Neuronal stem cell (in vitro differentiated cells): ENCODE data around the gene TOPBP1.
"Not testable (repeated sequence)": the region's sequence is repeated elsewhere in the genome, so short reads cannot be mapped to it uniquely, and the experiment has no call there.

Source experiments
- DNase-seq: peaks from one replicate; pipeline ENCODE4 v3.0.0-alpha.2; 2013; ENCODE audit warnings: low spot score
- H2AFZ ChIP-seq: one replicate; pipeline ENCODE4 v1.6.1; 2013; ENCODE audit warnings: mild to moderate bottlenecking, low read length, inconsistent platforms
- H2AK5ac ChIP-seq: 2 replicates; pipeline ENCODE4 v1.6.1; 2013; ENCODE audit warnings: low read depth, mild to moderate bottlenecking, inconsistent platforms, low read length, moderate library complexity, mixed read lengths
- H2BK120ac ChIP-seq: 2 replicates; pipeline ENCODE4 v1.6.1; 2013; ENCODE audit warnings: low read depth, mild to moderate bottlenecking, inconsistent platforms, low read length, moderate library complexity, mixed read lengths
- H2BK12ac ChIP-seq: one replicate; pipeline ENCODE4 v1.6.1; 2013; ENCODE audit warnings: low read length, inconsistent platforms
- H2BK15ac ChIP-seq: 2 replicates; pipeline ENCODE4 v1.6.1; 2013; ENCODE audit warnings: mild to moderate bottlenecking, low read length, inconsistent platforms, mixed read lengths
- H2BK5ac ChIP-seq: one replicate; pipeline ENCODE4 v1.6.1; 2013; ENCODE audit warnings: inconsistent platforms, mild to moderate bottlenecking, low read length, moderate library complexity
- H3K14ac ChIP-seq: one replicate; pipeline ENCODE4 v1.6.1; 2013; ENCODE audit warnings: low read length, inconsistent platforms
- H3K18ac ChIP-seq: 2 replicates; pipeline ENCODE4 v1.6.1; 2013; ENCODE audit warnings: low read length, inconsistent platforms
- H3K23ac ChIP-seq: 2 replicates; pipeline ENCODE4 v1.6.1; 2013; ENCODE audit warnings: low read depth, mild to moderate bottlenecking, mixed read lengths, low read length, inconsistent platforms; ENCODE audit not compliant: poor library complexity
- H3K27ac ChIP-seq: replicated peaks from 3 replicates; pipeline ENCODE4 v1.5.1; 2013; ENCODE audit warnings: low read length, inconsistent platforms
- H3K27me3 ChIP-seq, 3 experiments: 2 replicates each; pipeline ENCODE4 v1.6.1; 2013; ENCODE audit warnings: low read length in 3 of 3, mild to moderate bottlenecking in 2 of 3, inconsistent platforms in 1 of 3, low read depth in 1 of 3, mixed read lengths in 1 of 3, moderate library complexity in 1 of 3; ENCODE audit not compliant: control insufficient read depth in 3 of 3, insufficient read depth in 3 of 3
- H3K36me3 ChIP-seq, 2 donors: replicated peaks in 1 of 2; 2 replicates each; pipeline ENCODE4 v1.6.1; 2013; ENCODE audit warnings: low read length in 2 of 2; ENCODE audit not compliant: control insufficient read depth in 2 of 2, insufficient read depth in 2 of 2
- H3K4ac ChIP-seq: 2 replicates; pipeline ENCODE4 v1.6.1; 2013; ENCODE audit warnings: inconsistent platforms, mild to moderate bottlenecking, low read length, moderate library complexity
- H3K4me1 ChIP-seq, 2 donors: 1 replicate in 1 of 2; 2 replicates in 1 of 2; pipeline ENCODE4 v1.6.1; 2013; ENCODE audit warnings: low read length in 2 of 2, low read depth in 1 of 2; ENCODE audit not compliant: control insufficient read depth in 2 of 2, insufficient read depth in 1 of 2
- H3K4me2 ChIP-seq: one replicate; pipeline ENCODE4 v1.6.1; 2013; ENCODE audit warnings: mild to moderate bottlenecking, low read length, inconsistent platforms; ENCODE audit not compliant: insufficient read depth, poor library complexity, severe bottlenecking
- H3K4me3 ChIP-seq, 2 donors: 2 replicates each; pipeline ENCODE4 v1.5.1; 2013; ENCODE audit warnings: low read length in 2 of 2, mild to moderate bottlenecking in 2 of 2, inconsistent platforms in 1 of 2, moderate library complexity in 1 of 2
- H3K79me1 ChIP-seq: one replicate; pipeline ENCODE4 v1.6.1; 2013; ENCODE audit warnings: low read depth, mild to moderate bottlenecking, inconsistent platforms, low read length, moderate library complexity
- H3K9ac ChIP-seq: one replicate; pipeline ENCODE4 v1.6.1; 2013; ENCODE audit warnings: mild to moderate bottlenecking, low read depth, low read length, inconsistent platforms; ENCODE audit not compliant: poor library complexity
- H3K9me3 ChIP-seq, 2 donors: replicated peaks in 1 of 2; 2 replicates each; pipeline versions ENCODE3 to v1.6.1; 2013; ENCODE audit warnings: low read length in 2 of 2, mild to moderate bottlenecking in 2 of 2, inconsistent platforms in 1 of 2, low read depth in 1 of 2, mixed read lengths in 1 of 2, moderate library complexity in 1 of 2; ENCODE audit not compliant: control insufficient read depth in 2 of 2, insufficient read depth in 1 of 2
- H4K8ac ChIP-seq: one replicate; pipeline ENCODE4 v1.6.1; 2013; ENCODE audit warnings: low read depth, mild to moderate bottlenecking, inconsistent platforms, low read length, moderate library complexity
- H4K91ac ChIP-seq: one replicate; pipeline ENCODE4 v1.6.1; 2013; ENCODE audit warnings: low read length, low read depth, mild to moderate bottlenecking, inconsistent platforms; ENCODE audit not compliant: poor library complexity
- WGBS, 2 donors: extraction: QIAGEN DNeasy Blood & Tissue Kit; methylation state at CpG; one replicate each; pipeline ENCODE4 v1.1.7; 2013; ENCODE audit warnings: missing lambda C conversion rate in 2 of 2, mixed read lengths in 1 of 2; ENCODE audit not compliant: insufficient read length in 2 of 2, insufficient replicate concordance in 1 of 2; ENCODE audit errors: extremely low coverage in 2 of 2; 5-methylcytosine and 5-hydroxymethylcytosine counted together

TOPBP1 gene

DNA sequence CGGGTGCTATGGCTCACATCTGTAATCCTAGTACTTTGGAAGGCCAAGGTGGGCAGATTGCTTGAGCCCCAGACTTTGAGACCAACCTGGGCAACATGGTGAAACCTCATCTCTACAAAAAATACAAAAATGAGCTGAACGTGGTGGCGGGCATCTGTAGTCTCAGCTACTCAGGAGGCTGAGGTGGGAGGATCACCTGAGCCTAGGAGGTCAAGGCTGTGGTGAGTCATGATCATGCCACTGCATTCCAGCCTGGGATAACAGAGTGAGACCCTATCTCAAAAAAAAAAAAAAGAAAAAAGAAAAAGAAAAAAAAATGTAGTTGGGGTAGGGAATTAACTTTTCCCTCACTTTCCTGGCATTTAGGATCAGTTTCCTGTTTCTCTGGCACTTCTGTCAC lies 3.4 kb upstream of the TOPBP1 start:
- H4K91ac ChIP-seq, H3K27ac ChIP-seq, H3K23ac ChIP-seq, H2BK120ac ChIP-seq, H3K14ac ChIP-seq, H2BK12ac ChIP-seq, H3K4me2 ChIP-seq, H4K8ac ChIP-seq, H3K79me1 ChIP-seq, H2BK15ac ChIP-seq, H3K4me3 ChIP-seq, H3K4me1 ChIP-seq, H2AFZ ChIP-seq, DNase-seq, H3K18ac ChIP-seq, H2BK5ac ChIP-seq, H3K4ac ChIP-seq, H3K9me3 ChIP-seq, H3K36me3 ChIP-seq, H2AK5ac ChIP-seq, H3K9ac ChIP-seq: not testable (repeated sequence)
- no CpG with 5 or more reads among the region's 3 CpGs for WGBS, 2 donors
- H3K27me3 ChIP-seq: peaks cover 0 to 11% (median 0%) of the 10 kb centered on the region in 3 experiments

DNA sequence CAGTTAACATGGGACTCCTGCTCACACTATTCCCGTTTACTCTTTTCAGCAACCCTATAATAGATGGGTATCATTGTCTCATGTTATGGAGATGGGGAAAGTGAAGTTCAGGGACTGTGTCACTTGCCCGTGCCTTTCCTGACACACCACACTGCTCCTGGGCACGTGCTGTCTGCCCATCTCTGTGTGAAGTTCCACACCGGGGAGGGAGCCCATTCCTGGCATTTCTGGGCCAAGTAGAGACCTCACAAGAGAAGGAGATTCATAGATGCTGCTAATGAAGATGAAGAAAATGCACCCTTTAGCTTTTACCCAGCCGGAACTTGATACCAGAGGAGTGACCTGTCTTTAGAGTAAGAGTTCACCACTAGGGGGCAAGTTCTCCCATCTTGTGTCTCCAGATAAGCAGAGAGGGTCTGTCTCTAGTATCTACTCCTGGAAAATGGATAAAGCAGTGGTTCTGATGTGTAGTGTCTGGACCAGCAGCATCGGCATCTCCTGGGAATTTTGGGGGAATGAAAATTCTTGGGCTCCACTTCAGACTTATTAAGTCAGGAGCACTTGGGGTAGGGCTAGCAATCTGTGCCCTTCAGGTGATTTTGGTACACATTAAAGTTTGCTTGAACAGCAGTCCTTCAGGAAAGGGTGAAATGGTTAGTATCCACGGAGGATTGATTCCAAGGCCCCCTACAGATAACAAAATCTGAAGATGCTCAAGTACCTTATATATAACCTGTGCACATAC lies 2.0 kb upstream of the TOPBP1 start:
- no CpG with 5 or more reads among the region's 7 CpGs for WGBS, 2 donors
- no peak overlapping the region for H2AK5ac ChIP-seq
- no peak overlapping the region for H3K4me3 ChIP-seq
- peak; percentile 41 for DNase-seq
- H3K79me1 ChIP-seq: peaks cover 3% of the 10 kb centered on the region
- H3K27me3 ChIP-seq: no peaks in the 10 kb centered on the region
- H2BK12ac ChIP-seq: no peak overlapping the region
- H3K4ac ChIP-seq: no peak overlapping the region
- no peak overlapping the region for H3K9ac ChIP-seq
- no peak overlapping the region for H2BK120ac ChIP-seq
- no peaks in the 10 kb centered on the region for H3K9me3 ChIP-seq
- no peak overlapping the region for H3K14ac ChIP-seq
- H3K4me2 ChIP-seq: no peak overlapping the region
- no peak overlapping the region for H2BK15ac ChIP-seq
- H2BK5ac ChIP-seq: no peak overlapping the region
- no peak overlapping the region for H3K23ac ChIP-seq
- H3K27ac ChIP-seq: no peak overlapping the region
- H3K4me1 ChIP-seq: peaks cover 10 to 11% of the 10 kb centered on the region in 2 donors
- H4K8ac ChIP-seq: no peak overlapping the region
- no peak overlapping the region for H4K91ac ChIP-seq
- no peak overlapping the region for H3K18ac ChIP-seq
- H3K36me3 ChIP-seq: peaks cover 0 to 17% of the 10 kb centered on the region in 2 donors
- H2AFZ ChIP-seq: peak overlapping the region; percentile 16

DNA sequence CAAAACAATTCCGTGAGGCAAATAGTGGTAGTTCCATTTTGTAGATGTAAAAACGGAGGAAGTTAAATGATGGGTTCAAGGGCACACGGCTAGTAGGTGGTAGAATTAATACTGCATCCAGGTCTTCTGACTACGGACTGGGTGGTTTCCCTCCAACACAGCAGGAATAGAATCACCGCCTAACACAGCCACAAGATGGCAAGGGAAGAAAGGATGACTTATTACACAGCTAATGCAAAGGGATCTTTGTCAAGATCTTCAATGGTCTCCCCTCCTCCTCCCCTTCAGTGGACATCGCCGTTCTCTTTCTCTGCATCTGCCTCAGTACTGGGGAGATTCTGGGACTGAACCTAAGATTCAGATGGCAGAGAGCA lies 524 bp upstream of the TOPBP1 start:
- no peak overlapping the region for H3K4ac ChIP-seq
- peaks cover 7 to 11% of the 10 kb centered on the region in 2 donors for H3K4me1 ChIP-seq
- no peak overlapping the region for H2BK120ac ChIP-seq
- H4K91ac ChIP-seq: no peak overlapping the region
- peak overlapping the region; percentile 79 for H3K4me2 ChIP-seq
- H3K4me3 ChIP-seq: peak overlapping the region; percentile 63 to 96
- no peak overlapping the region for H3K18ac ChIP-seq
- no peak overlapping the region for H2BK5ac ChIP-seq
- H3K23ac ChIP-seq: no peak overlapping the region
- peak overlapping the region; percentile 94 for H2AFZ ChIP-seq
- no peak overlapping the region for H2BK15ac ChIP-seq
- H3K9ac ChIP-seq: no peak overlapping the region
- H3K36me3 ChIP-seq: peaks cover 3 to 31% of the 10 kb centered on the region in 2 donors
- WGBS, 2 donors: no CpG with 5 or more reads among the region's 7 CpGs
- DNase-seq: no peak
- no peak overlapping the region for H3K27ac ChIP-seq
- peaks cover 3% of the 10 kb centered on the region for H3K79me1 ChIP-seq
- no peaks in the 10 kb centered on the region for H3K27me3 ChIP-seq
- H2AK5ac ChIP-seq: no peak overlapping the region
- H2BK12ac ChIP-seq: no peak overlapping the region
- H3K14ac ChIP-seq: no peak overlapping the region
- no peak overlapping the region for H4K8ac ChIP-seq
- H3K9me3 ChIP-seq: no peaks in the 10 kb centered on the region

DNA sequence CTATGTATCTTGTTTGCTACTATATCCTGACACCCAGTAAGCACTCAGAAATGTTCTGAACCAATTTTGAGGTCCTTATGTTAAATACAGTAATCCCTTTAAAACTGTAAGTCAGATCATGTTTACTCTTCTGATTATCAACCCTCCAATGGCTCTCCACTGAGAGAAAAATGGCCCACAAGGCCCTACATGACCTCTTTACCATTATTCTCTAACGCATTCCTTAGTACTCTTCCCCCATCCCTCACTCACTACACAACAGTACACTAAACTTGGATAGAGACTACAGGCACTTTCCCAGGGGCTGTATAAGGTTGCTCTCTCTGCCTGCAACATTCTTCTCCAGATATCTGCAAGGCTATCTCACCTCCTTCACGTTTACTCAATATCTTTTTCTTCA lies 1.9 kb downstream of the TOPBP1 start:
- Histone ChIP-seq H3K4me1 (peaks cover 7 to 11% of the 10 kb centered on the region in 2 donors), H4K8ac (no peak overlapping the region), H2AK5ac (no peak overlapping the region), H3K14ac (no peak overlapping the region), H3K9ac (no peak overlapping the region), H3K9me3 (no peaks in the 10 kb centered on the region), H3K27ac (no peak overlapping the region), H3K4ac (no peak overlapping the region), H2BK12ac (no peak overlapping the region), H2BK120ac (no peak overlapping the region), H3K23ac (no peak overlapping the region), H3K18ac (no peak overlapping the region), H2BK5ac (no peak overlapping the region), H3K4me3 (no peak overlapping the region), H2BK15ac (no peak overlapping the region), H4K91ac (no peak overlapping the region), H2AFZ (no peak overlapping the region), H3K4me2 (no peak overlapping the region), H3K79me1 (peaks cover 3% of the 10 kb centered on the region), H3K27me3 (no peaks in the 10 kb centered on the region), H3K36me3 (peaks cover 9 to 56% of the 10 kb centered on the region in 2 donors)
- WGBS, 2 donors: 93% methylated on average over 2 of the region's 2 CpGs; no CpG with 5 or more reads in 1 of the 2 donors
- no peak for DNase-seq
